NCI-H2171 treated with DMSO at 0.1 percent for 48 hours (cell line): ENCODE measurements around the gene CHAC1.
"Not testable (repeated sequence)": the region's sequence is repeated elsewhere in the genome, so short reads cannot be mapped to it uniquely, and the experiment has no call there.

Source experiments
- DNase-seq: peaks from one replicate; lab custom pipeline; 2025; lab: John Stamatoyannopoulos, UW

Gene CHAC1

DNA sequence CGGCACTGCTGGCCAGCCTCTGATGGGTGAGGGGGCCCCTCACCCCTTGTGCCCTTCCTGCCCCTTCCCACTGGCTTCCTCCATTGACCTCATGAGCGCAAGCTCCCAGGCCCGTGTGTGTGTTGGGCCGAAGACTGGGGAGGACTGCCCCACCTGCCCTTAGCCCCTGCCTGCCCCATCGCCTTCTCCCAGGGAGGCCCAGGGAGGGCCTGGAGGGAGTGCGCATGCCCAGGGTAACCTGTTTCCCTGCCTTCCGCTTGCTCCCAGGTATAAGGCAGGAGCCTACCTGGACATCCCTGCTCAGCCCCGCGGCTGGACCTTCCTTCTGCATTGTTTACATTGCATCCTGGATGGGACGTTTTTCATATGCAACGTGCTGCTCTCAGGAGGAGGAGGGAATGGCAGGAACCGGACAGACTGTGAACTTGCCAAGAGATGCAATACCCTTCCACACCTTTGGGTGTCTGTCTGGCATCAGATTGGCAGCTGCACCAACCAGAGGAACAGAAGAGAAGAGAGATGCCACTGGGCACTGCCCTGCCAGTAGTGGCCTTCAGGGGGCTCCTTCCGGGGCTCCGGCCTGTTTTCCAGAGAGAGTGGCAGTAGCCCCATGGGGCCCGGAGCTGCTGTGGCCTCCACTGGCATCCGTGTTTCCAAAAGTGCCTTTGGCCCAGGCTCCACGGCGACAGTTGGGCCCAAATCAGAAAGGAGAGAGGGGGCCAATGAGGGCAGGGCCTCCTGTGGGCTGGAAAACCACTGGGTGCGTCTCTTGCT, 15.3 kb upstream of the CHAC1 start:
- DNase-seq: no peak

DNA sequence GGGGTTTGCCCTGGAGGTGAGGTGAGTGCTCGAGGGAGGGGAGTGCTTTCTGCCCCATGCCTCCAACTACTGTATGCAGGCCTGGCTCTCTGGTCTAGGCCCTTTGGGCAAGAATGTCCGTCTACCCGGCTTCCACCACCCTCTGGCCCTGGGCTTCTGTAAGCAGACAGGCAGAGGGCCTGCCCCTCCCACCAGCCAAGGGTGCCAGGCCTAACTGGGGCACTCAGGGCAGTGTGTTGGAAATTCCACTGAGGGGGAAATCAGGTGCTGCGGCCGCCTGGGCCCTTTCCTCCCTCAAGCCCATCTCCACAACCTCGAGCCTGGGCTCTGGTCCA, 14.8 kb upstream of the CHAC1 start:
- no peak for DNase-seq

DNA sequence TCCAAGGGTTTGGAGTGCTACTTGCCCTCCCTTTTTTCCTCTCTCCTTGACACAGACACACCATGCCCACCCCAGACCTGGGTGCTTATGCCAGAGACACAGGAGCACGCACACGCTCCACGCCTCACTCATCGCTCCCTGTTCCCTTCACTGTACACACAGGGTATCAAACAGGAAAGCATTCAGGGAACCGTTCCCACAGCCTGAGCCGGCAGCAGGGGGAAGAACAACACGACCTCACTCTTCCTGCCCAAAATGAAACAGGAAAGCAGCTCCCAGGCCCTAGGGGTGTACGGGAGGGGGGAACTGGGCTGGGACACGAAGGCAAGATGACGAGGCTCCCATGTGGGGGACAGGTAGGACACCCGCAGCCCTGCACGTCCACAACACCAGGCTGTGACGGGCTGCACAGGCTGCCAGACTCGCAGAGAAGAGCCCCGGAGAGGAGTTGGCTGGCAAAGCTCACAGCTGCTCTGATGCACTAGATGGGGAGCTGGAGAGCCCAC, 12.9 kb upstream of the CHAC1 start:
- DNase-seq: peak; percentile 67

DNA sequence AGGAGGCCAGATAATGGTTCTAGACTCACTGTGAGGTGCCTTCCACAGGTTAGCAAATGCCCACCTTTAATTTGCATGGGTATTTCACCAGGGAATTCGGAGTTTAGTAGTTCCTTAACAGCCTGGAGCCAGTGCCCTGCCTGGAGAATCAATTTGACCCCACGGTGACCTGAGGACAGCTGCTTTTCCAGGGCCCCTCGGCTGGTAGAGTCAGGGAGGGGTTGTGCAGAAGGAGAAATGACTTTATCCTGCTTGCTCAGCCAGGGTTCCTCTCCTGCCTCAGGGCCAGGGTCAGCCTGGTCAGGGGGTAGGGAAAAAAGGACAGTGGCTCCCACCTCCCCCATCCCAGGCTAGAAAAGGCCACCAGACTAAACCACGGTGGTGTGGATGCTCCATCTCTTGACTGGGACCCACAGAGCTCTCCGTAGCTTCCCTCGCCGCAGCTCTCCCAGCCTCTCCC, 12.2 kb upstream of the CHAC1 start:
- peak; percentile 47 for DNase-seq

DNA sequence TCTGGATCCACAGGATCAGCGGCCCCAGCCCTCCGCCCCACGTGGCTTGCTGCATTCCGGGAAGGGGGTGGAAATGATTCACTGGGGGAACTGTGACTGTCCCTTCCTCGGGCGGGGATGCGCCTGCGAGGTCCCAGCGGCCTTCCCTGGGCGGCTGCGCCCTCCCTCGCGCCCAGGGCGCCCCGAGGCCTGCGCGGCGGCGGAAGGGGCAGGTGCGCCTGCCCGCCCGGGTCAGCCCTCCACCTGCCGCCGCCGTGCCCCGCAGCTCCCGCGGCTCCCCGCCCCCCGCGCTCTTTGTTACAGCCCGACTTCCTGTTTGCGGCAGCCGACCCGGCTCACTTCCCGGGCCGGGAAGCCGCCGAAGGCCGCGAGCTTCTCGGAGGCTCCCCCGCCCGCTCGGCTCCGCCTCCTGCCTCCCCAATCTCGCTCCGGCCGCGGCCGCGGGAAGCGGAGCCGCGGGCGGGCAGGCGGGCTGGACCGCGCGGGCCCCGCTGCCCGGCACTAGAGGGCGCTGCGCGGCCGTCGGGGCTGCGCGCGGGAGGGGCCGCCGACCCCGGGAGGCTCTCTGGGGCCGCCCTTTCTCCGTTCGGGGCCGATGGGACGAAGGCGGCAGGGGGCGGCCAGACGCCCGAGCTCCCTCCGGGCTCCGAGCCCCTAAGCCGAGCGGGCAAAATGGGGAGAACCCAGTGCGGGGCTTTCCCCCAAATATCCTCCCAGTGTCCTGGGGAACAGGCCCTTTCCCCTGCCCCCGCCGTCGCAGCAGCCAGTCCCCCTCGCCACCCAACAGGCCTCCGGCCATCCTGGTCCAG, 11.5 kb upstream of the CHAC1 start:
- DNase-seq: peak; percentile 76

DNA sequence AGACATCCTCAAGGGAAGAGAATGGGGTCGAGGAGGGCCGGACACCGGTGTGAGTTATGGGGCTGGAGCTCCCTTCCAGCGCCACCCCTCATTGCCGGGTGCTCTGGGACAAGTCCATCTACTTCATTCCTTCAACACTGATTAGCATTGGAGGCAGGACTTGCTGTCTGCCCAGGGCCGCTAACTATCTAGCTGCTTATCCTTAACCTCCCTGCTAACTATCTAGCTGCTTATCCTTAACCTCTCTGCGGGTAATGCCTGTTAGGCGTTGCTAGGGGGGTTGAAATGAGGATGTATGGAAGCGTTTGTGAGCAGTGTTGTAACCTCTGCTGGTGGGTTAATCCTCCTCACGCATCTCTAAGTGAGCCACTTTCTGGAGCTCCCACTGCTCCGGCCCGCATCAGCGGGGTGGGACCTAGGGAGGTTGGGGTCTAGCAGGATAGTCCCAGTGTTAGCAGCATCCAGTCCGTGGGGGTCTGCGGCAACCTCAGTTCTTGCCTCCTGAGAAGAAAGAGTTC, 10.9 kb upstream of the CHAC1 start:
- no peak for DNase-seq

DNA sequence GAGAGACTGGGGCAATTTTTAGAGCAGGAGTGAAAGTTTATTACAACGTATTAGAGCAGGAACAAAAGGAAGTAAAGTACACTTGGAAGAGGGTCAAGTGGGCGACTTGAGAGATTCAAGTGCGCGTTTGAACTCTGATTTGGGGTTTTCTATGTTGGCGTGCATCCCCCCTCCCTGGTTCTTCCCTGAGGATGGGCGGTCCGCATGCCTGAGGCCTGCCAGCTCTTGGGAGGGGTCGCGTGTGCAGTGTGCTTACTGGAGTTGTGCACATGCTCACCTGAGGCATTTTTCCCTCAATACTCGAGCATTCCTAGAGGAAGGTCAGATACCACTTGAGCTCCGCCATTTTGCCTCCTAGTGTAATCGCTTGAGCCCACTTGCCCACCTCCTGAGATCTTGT, 10.4 kb upstream of the CHAC1 start:
- DNase-seq: no peak

DNA sequence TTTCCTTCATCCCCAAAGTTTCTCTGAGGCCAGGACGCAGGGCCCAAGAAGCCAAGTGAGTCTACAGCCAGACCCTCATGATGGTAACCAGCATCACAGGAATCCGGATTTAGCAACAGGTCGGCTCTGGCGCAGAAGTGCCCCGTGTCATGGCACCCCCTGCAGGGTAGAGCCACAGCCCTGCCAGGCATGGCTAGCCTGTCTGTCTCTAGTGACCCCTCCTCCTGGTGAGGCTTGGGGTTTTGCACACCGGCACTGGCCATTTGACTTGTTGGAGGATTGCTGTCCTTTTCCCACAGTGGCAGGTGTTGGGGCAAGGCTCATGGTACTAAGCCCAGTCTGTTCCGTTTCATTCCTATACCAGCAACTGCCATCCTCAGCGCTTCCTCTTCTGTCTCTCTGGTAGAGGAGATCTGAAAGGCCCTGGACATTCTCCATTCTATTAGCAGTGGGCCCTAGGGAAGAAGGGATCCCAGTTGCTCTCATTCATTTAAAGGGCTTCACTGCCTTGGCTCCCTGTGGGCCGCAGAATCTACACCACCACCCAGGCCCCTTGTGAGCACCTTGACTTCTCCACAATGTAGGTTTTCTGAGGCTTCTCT, 9.4 kb upstream of the CHAC1 start:
- no peak for DNase-seq

DNA sequence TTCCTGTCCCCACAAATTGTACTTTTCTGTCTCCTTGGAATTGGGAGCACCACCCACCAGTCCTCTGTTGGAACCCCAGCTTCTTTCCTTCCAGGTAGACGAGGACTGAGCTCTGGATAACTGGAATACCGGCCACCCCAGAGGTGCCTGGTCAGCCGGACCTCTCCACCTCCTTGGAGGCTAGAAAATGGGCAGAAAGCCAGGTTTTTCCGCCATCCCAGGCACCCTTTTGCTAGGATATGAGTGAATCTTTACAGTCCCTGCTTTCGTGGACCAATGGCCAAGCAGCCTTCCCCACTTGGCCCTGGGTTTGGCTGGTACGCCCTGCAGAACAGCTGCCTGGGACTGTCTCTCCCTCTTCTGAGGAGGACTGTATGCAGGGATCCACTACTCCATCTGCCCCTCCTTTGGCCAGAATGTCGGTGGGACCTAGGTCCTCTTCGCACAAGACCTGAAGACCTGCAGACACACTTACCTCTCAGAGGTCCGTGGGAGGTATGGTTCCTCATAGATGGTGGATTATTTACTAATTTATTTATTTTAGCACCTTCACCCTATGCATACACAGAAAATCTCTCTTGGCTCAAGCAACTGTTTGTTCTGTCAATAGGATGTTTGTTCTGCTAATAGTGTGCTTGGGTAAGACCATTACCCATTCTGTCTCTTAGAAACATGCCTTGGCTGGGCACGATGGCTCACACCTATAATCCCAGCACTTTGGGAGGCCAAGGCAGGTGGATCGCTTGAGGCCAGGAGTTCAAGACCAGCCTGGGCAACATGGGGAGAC, 8.6 kb upstream of the CHAC1 start:
- DNase-seq: no peak

DNA sequence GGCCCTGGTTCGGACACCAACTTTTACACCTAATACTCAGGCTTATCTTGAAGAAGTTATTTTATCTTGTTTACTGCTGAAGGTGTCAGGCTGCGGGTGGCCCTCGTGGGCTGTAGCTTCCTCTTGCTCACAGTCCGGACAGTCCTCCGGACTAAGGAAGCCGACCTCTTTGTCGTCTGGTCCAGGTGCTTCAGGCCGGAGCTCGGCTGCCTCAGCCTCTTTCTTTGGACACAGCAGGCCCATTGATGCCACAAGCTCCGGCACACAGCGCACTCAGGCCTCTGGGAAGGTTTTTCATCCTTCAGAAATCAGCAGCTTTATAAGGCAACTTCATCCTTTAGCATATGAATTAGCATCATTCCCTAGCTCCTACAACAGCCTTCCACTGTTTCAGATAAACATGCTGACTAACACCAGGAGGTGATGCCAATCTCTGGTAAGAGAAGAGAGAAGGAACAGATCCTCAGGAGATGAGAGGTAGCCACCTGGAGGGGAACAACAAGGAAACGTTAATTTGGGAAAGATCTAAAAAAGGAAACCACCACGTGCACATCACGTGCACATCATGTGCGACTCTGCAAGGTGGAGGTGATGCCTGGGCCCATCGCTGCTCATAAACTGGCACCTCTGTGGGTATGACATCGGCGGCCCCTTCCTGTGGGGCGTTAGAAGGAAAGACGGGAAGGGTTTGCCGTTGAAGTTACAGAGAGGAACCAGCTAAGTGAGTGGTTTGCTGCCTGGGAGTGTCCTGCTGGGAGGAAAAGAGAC, 4.4 kb upstream of the CHAC1 start:
- DNase-seq: no peak

DNA sequence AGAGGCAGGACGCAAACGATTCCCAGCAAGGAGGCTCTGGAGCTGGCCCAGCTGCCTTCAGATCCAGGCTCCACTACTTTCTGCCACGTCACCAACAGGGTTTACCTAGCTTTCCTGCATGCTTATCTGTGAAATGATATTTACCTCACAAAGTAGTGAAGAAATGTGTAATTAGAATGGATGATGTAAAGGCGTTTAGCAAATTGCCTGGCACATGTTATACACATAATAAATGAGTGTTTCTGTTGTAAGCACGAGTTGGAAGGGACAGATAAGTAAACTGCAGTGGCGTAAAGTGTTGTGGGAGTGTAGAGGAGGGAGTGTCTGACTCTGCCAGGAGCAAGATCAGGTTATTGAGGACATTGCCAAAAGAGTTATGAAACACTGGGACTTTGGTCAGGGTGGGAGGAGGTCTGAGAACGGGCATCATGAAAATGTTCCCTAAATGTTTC, 3.5 kb upstream of the CHAC1 start:
- no peak for DNase-seq

DNA sequence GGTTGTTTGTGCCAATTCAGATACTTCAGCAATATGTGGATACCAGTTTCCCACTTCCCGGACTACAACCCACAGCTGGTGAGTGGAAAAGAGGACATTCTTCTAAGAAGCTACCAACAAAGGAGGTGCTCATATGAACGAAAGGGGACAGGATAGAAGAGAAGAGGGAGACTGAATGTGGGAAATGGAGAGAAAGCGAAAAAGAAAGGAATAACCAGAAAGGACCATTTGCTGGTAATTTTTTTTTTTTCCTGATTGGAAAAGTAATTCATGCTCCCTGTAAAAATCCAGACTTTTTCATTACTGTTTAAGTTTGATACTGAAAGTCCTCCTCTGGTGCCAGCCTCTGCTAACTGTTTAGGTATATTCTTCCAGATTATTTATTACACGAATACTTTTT, 1.5 kb upstream of the CHAC1 start:
- no peak for DNase-seq

DNA sequence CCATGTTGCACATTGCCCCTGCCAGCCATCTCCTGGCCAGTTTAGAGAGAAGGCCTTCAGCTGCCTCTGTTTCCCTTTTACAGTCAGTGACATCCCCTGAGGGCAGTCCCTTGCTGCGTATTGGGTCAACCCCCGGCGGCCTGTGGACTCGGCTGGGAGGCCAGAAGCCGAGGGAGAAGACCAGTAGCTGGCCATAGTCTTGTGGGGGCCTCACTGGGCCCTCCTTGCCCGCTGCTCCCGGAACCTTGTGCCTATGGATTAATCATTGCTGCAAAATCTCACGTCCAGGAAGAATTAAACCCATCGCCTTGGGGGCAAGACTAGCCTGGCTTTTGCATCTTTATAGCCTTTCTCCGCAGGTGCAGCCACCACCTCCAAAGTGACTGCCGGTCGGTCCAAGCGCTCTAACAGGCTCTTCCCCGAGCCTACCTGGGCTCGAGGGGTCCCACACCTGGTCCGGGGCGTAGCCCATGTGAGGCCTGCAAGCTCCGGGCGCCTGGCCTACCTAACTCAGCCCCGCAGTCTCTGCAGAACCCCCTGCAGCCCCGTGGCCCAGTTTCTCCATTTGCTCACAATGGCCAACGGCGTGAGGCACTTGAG, 870 bp upstream of the CHAC1 start:
- no peak for DNase-seq

DNA sequence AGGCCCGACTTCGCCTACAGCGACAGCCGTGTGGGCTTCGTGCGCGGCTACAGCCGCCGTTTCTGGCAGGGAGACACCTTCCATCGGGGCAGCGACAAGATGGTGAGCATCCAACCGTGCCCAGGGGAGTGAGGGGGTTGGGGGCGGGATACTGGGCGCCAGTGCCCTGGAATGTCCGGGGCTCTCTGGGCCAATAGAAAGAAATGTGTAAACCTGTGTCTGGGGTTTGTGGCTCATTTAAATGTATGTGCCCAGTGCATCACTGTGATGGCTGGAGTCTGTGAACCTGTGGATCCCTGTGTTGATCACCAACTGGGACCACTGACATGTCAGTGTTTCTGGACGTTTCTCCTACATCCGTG, 423 bp downstream of the CHAC1 start:
- DNase-seq: no peak

DNA sequence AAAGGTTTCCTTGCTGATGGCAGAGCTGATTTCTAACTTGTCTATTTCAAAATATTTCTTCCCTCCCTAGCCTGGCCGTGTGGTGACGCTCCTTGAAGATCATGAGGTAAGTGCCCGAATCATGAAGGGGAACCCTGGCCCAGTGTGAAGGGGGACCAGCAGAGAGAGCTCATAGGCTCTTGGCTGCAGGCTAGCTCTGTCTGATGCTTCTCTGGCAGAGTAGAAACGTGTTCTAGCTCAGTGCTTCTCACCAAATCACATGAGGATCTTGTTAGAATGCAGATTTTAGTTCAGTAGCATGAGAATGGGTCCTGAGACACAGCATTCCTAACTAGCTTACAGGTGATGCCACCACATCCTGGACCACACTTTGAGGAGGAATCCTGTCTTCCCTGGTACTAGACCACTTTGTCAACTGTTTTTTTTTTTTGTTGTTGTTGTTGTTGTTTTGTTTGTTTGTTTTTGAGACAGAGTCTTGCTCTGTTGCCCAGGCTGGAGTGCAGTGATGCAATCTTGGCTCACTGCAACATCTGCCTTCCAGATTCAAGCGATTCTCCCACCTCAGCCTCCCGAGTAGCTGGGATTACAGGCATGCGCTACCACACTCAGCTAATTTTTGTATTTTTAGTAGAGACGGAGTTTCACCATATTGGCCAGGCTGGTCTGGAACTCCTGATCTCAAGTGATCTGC, 1.0 kb downstream of the CHAC1 start:
- not testable (repeated sequence) for DNase-seq

DNA sequence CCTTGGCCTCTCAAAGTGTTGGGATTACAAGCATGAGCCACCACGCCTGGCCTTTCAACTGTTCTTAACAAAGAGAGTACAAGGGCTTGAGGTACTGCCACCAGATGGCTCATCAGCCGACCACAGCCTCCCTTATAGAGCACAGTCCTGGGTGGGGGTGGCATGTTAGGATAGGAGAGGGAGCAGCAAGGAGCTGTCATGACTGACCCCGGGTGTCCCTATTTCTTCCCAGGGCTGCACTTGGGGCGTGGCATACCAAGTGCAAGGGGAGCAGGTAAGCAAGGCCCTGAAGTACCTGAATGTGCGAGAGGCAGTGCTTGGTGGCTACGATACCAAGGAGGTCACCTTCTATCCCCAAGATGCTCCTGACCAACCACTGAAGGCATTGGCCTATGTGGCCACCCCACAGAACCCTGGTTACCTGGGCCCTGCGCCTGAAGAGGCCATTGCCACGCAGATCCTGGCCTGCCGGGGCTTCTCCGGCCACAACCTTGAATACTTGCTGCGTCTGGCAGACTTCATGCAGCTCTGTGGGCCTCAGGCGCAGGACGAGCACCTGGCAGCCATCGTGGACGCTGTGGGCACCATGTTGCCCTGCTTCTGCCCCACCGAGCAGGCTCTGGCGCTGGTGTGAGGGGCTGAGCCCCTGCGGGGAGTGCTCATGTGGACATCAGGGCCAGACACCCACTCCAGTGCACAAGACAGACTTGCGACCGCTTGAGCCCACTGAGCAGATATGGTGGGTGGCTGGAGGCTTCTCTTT, 2.1 kb downstream of the CHAC1 start:
- no peak for DNase-seq

DNA sequence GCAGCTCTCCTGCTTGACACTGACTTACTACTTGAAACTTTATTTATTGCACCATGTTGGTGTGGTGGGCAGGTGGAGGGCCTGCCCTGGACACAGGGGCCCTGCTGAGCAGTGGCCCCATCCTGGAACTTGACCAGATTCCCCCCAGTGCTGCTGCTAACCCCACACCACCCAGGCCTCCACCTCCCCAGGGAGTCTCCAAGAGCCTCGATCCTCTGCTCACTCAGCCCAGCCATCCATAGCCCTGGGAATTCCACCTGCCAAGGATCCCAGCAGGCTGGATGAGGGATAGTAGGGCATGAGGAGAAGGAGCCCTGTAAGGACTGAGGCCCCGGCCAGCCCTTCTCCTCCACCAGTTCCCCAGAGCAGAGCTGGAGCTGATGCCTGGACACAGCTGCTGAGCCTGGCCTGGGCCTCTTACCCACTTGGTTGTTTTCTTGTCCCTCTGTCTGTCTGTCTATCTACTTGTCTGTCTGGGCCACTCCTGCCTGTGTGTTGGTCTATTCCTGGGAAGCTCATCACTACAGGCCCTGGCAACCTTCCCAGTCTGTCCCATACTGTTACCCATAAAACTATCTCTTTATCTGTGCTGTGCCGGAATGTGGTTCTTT, 2.8 kb downstream of the CHAC1 start:
- no peak for DNase-seq

DNA sequence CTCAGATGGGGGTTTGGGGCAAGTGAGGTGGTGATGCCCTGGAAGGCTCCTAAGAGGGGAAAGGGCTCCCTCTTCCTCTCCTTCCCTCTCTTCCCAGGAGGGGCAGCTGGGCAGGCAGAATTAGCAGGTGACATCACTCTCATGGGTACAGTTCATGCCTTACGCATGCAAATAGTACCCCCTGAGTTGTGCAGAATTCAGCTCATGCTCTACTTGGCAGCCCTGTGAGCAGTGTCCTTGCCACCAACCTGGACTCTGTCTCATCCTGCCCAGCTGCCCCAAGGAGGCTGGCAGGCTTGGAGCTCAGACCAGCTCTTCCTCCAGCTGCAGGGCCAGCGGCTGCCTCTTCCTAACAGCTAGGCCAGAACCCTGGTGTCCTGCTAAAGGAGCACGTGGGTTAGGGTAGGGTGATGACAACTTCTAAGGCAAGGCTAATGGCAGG, 3.3 kb downstream of the CHAC1 start:
- no peak for DNase-seq

DNA sequence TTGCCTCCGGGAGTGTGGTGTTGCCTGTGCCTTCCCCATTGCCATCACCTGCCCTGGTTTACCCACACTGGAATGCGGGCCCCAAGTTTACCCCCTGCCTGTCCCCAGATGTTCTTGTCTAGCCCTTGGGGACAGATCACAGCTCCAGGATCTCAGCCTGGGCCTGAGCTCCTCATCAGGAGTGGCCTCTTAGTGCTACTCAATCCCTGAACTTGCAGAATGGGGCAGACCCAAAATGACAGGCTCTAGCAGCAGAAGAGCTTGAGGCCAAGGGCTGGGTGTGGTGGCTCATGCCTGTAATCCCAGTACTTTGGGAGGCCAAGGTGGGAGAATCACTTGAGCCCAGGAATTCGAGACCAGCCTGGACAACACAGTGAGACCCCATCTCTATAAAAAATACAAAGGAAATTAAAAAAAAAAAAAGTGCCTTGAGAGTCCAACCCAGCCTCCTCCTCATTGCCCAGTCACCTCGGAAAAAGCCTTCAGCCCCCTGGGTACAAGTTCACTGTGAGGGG, 3.8 kb downstream of the CHAC1 start:
- no peak for DNase-seq
